ENCODE measurements around the gene GANAB. TPM values are rescaled to one million over a fixed set of nuclear protein-coding genes. Genes with fewer than 3 reads are reported as not detected.

GANAB gene
- total and polyA plus RNA-seq, 4 donors = 45.2 to 209 (median 148) TPM

- under 1% methylated on average over 30 of the region's 30 CpGs for WGBS
- Histone ChIP-seq H3K4me3 (ENCODE audit: low read depth in 1 of 3, low read length in 3 of 3) (peak overlapping the region; percentile 82 to 87 (median 87)), H3K9ac (ENCODE audit: low read depth in 1 of 2, low read length in 2 of 2) (peak overlapping the region; percentile 89 to 92), H3K27ac (ENCODE audit: low read depth in 1 of 2, low read length in 2 of 2) (peak overlapping the region; percentile 89 to 90), H3K27me3 (ENCODE audit: control insufficient read depth in 4 of 4, insufficient read depth in 4 of 4, low read length in 3 of 4) (no peaks in the 10 kb centered on the region), H3K4me1 (ENCODE audit: control insufficient read depth in 4 of 4, insufficient read depth in 4 of 4, low read length in 3 of 4) (peaks cover 8 to 38% (median 24%) of the 10 kb centered on the region in 4 donors), H3K36me3 (ENCODE audit: control insufficient read depth in 4 of 4, insufficient read depth in 3 of 4, low read depth in 1 of 4, low read length in 3 of 4) (peaks cover 6 to 29% (median 20%) of the 10 kb centered on the region in 4 donors), H3K9me3 (ENCODE audit: control insufficient read depth in 4 of 4, low read length in 3 of 4) (no peaks in the 10 kb centered on the region)
- TF ChIP-seq TAF1 (conservative IDR thresholded peaks at IDR 0.05) (no peak), GABPA (IDR thresholded peaks at IDR 0.05 in 1 of 2, conservative IDR thresholded peaks at IDR 0.05 in 1 of 2) (peak; percentile 26 to 59), ATF3 (IDR thresholded peaks at IDR 0.05) (no peak)
- no peak for DNase-seq (ENCODE audit: low spot score)
Measured at GRCh38 chr11:62601122-62601371, 45.4 kb downstream of the GANAB start.

- no peak for DNase-seq (ENCODE audit: low spot score)
- H3K9ac ChIP-seq (ENCODE audit: low read depth in 1 of 2, low read length in 2 of 2) = peak overlapping the region; percentile 89 to 92
- peak overlapping the region; percentile 82 to 87 (median 87) for H3K4me3 ChIP-seq (ENCODE audit: low read depth in 1 of 3, low read length in 3 of 3)
- no peaks in the 10 kb centered on the region for H3K27me3 ChIP-seq (ENCODE audit: control insufficient read depth in 4 of 4, insufficient read depth in 4 of 4, low read length in 3 of 4)
- peaks cover 6 to 34% (median 25%) of the 10 kb centered on the region in 4 donors for H3K36me3 ChIP-seq (ENCODE audit: control insufficient read depth in 4 of 4, insufficient read depth in 3 of 4, low read depth in 1 of 4, low read length in 3 of 4)
- 5% methylated on average over 26 of the region's 26 CpGs for WGBS
- no peak for TF ChIP-seq ZBTB33 (IDR thresholded peaks at IDR 0.05)
- TF ChIP-seq RXRA (IDR thresholded peaks at IDR 0.05) = no peak
- no peak for TF ChIP-seq CTCF (IDR thresholded peaks at IDR 0.05; ENCODE audit: low read depth, low read length, missing input control)
- no peak for TF ChIP-seq NR2F2 (IDR thresholded peaks at IDR 0.05)
- no peak for TF ChIP-seq FOXA1 (IDR thresholded peaks at IDR 0.05)
- TF ChIP-seq REST (IDR thresholded peaks at IDR 0.05) = no peak
- no peak for TF ChIP-seq SP1 (IDR thresholded peaks at IDR 0.05)
- TF ChIP-seq HNF4A (conservative IDR thresholded peaks at IDR 0.05) = no peak
- no peaks in the 10 kb centered on the region for H3K9me3 ChIP-seq (ENCODE audit: control insufficient read depth in 4 of 4, low read length in 3 of 4)
- H3K27ac ChIP-seq (ENCODE audit: low read depth in 1 of 2, low read length in 2 of 2) = peak overlapping the region; percentile 89 to 90
- H3K4me1 ChIP-seq (ENCODE audit: control insufficient read depth in 4 of 4, insufficient read depth in 4 of 4, low read length in 3 of 4) = peaks cover 8 to 32% (median 22%) of the 10 kb centered on the region in 4 donors
Measured at GRCh38 chr11:62600367-62601121, 45.9 kb downstream of the GANAB start.
